ENCODE measurements around the gene HMCN2.

Gene HMCN2

DNA sequence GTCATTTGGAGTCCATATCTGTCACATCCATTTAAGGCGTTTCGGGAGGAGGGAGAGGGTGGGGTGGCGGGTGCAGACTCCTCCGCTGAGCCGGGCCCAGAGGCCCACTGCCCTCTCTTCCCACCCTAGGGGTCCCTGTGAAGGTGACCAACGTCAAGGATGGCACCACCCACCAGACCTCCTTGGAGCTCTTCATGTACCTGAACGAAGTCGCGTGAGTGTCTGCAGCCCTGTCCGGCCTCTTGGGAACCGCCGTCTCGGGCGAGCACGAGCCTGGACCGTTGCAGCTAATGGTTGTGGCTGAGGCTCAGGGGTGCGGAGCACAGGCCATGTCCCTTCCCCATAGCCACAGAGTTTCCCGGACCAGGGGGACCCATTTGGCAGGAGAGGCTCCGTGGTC, 214.0 kb downstream of the HMCN2 start:
- Histone ChIP-seq H4K20me1 (ENCODE audit: insufficient read depth, low read length, poor library complexity, severe bottlenecking) (no peaks in the 10 kb centered on the region), H3K9me2 (replicated peaks; ENCODE audit: low read depth, low read length) (no peaks in the 10 kb centered on the region)

GRCh38 chr9:130480673-130481072, 215.1 kb downstream of the HMCN2 start:
- no peaks in the 10 kb centered on the region for H3F3A ChIP-seq (ENCODE audit: low read depth)
- H3K79me2 ChIP-seq (ENCODE audit: insufficient read depth, low read length): no peaks in the 10 kb centered on the region
- TF ChIP-seq CTCF (conservative IDR thresholded peaks at IDR 0.05; ENCODE audit: low read length) (no peak), EZH2phosphoT487 (IDR thresholded peaks at IDR 0.05; ENCODE audit: borderline replicate concordance) (no peak)
- H3K4me1 ChIP-seq (ENCODE audit: insufficient read depth, low read length, poor library complexity, severe bottlenecking): no peaks in the 10 kb centered on the region
- no peak overlapping the region for H3K4me2 ChIP-seq (ENCODE audit: low read depth, low read length, poor library complexity, severe bottlenecking)
- no peaks in the 10 kb centered on the region for H4K20me1 ChIP-seq (ENCODE audit: insufficient read depth, low read length, poor library complexity, severe bottlenecking)
- H3K27me3 ChIP-seq (ENCODE audit: insufficient read depth, low read length, poor library complexity, severe bottlenecking): no peaks in the 10 kb centered on the region
- no peak overlapping the region for H3K9ac ChIP-seq (ENCODE audit: low read depth, low read length, poor library complexity, severe bottlenecking)
- H2AFZ ChIP-seq (ENCODE audit: low read length): no peak overlapping the region
- H3K4me3 ChIP-seq (ENCODE audit: low read length, poor library complexity, severe bottlenecking): no peak overlapping the region
- no peaks in the 10 kb centered on the region for H3K36me3 ChIP-seq (ENCODE audit: insufficient read depth, low read length)
- H3K9me3 ChIP-seq (ENCODE audit: insufficient read depth, low read depth, low read length): no peaks in the 10 kb centered on the region
- H3K9me2 ChIP-seq (replicated peaks; ENCODE audit: low read depth, low read length): no peaks in the 10 kb centered on the region

More for the DNA sequence above, 214.0 kb downstream of the HMCN2 start:
- Histone ChIP-seq H3K9me3 (ENCODE audit: insufficient read depth, low read depth, low read length) (no peaks in the 10 kb centered on the region), H3K36me3 (ENCODE audit: insufficient read depth, low read length) (no peaks in the 10 kb centered on the region), H3K9ac (ENCODE audit: low read depth, low read length, poor library complexity, severe bottlenecking) (no peak overlapping the region), H3K4me1 (ENCODE audit: insufficient read depth, low read length, poor library complexity, severe bottlenecking) (no peaks in the 10 kb centered on the region), H3K4me3 (ENCODE audit: low read length, poor library complexity, severe bottlenecking) (no peak overlapping the region), H3F3A (ENCODE audit: low read depth) (no peaks in the 10 kb centered on the region), H3K79me2 (ENCODE audit: insufficient read depth, low read length) (no peaks in the 10 kb centered on the region), H3K4me2 (ENCODE audit: low read depth, low read length, poor library complexity, severe bottlenecking) (no peak overlapping the region), H3K27me3 (ENCODE audit: insufficient read depth, low read length, poor library complexity, severe bottlenecking) (no peaks in the 10 kb centered on the region), H2AFZ (ENCODE audit: low read length) (no peak overlapping the region)
- no peak for TF ChIP-seq EZH2phosphoT487 (IDR thresholded peaks at IDR 0.05; ENCODE audit: borderline replicate concordance)
- no peak for TF ChIP-seq CTCF (conservative IDR thresholded peaks at IDR 0.05; ENCODE audit: low read length)

- Histone ChIP-seq H3K9me2 (replicated peaks; ENCODE audit: low read depth, low read length) (no peaks in the 10 kb centered on the region), H3K4me3 (ENCODE audit: low read length, poor library complexity, severe bottlenecking) (no peak overlapping the region), H3K36me3 (ENCODE audit: insufficient read depth, low read length) (no peaks in the 10 kb centered on the region), H3K4me1 (ENCODE audit: insufficient read depth, low read length, poor library complexity, severe bottlenecking) (no peaks in the 10 kb centered on the region), H3K9me3 (ENCODE audit: insufficient read depth, low read depth, low read length) (no peaks in the 10 kb centered on the region), H3K79me2 (ENCODE audit: insufficient read depth, low read length) (no peaks in the 10 kb centered on the region), H4K20me1 (ENCODE audit: insufficient read depth, low read length, poor library complexity, severe bottlenecking) (no peaks in the 10 kb centered on the region), H3F3A (ENCODE audit: low read depth) (no peaks in the 10 kb centered on the region), H3K27me3 (ENCODE audit: insufficient read depth, low read length, poor library complexity, severe bottlenecking) (no peaks in the 10 kb centered on the region), H3K4me2 (ENCODE audit: low read depth, low read length, poor library complexity, severe bottlenecking) (no peak overlapping the region), H3K9ac (ENCODE audit: low read depth, low read length, poor library complexity, severe bottlenecking) (no peak overlapping the region), H2AFZ (ENCODE audit: low read length) (no peak overlapping the region)
- TF ChIP-seq EZH2phosphoT487 (IDR thresholded peaks at IDR 0.05; ENCODE audit: borderline replicate concordance) (no peak), CTCF (conservative IDR thresholded peaks at IDR 0.05; ENCODE audit: low read length) (no peak)
These were observed 216.9 kb downstream of the HMCN2 start for GRCh38 chr9:130482463-130482862.
